Inflammatory macrophage (primary cell): ENCODE results near the gene PDE7B.
"Not testable (repeated sequence)": the region's sequence is repeated elsewhere in the genome, so short reads cannot be mapped to it uniquely, and the experiment has no call there.

Experiments
- DNase-seq, 2 donors: peaks; one replicate each; pipeline ENCODE4 v3.0.0-alpha.2; 2020 to 2022

The PDE7B gene

GRCh38 chr6:136201732-136202131, 350.2 kb downstream of the PDE7B start:
- no peak for DNase-seq

DNA sequence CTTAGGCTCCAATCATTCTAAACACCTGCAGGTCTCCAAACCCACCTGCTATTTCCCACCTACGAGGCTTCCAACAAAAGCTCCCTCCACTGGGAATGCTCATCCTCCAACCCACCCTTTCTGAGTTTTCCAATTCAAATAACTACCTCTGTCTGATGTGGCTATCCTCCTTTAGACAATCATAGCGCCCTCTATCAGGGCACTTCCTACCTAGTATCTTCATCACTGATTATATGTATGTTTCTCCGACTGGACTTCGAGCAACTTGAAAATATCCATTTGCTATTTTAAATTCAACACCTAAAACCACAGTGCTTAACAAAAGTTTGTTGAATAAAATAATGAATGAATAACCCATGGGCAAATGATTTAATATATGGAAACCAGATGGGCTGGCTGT, 357.3 kb downstream of the PDE7B start:
- no peak for DNase-seq

DNA sequence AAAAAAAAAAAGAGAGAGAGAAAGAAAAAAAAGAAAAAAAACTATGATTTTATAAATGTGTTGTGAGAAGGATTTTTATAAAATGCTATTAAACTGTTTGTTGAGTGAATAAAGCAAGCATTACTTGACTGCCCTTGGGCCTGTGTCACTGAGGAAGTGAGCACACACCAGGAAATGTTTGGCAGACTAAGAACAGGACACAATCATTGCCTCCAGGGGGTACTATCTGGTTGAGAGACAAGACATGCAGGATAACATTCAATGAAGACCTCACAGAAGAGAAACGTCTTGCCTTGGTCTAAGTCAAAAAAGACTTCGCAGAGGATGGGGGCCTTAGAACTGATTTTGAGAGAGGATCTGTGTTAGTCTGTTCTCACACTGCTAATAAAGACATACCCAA, 358.0 kb downstream of the PDE7B start:
- DNase-seq = no peak

DNA sequence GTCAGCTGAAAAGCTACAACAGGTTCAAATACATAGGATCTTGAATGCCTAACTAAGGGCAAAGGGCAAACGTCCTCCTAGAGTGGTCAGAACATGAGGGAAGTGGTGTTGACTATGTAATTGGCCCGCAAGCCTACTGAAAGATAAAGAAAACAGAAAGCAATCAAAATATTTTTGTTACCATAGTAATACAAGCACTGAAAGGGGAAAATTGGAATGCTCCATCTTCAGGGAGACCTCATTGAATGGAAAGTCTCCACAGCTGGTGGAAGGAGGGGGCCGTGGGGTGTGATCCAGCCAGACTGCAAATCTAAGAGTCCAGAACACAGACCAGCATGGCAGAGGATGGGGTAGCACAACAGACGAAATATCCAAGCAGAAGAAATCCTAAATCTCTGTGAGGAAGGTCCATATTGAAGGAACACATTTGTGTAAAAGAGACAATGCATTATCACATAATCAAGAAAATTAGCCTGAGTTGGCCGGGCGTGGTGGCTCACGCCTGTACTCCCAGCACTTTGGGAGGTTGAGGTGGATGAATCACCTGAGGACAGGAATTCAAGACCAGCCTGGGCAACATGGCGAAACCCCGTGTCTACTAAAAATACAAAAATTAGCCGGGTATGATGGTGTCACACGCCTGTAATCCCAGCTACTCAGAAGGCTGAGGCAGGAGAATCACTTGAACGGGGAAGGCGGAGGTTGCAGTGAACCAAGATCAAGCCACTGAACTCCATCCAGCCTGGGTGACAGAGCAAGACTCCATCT, 359.1 kb downstream of the PDE7B start:
- no peak for DNase-seq

- DNase-seq = no peak
Observed at GRCh38 chr6:136212608-136213007, 361.1 kb downstream of the PDE7B start.

- DNase-seq = no peak
Observed at GRCh38 chr6:136213012-136213539, 361.6 kb downstream of the PDE7B start.

DNA sequence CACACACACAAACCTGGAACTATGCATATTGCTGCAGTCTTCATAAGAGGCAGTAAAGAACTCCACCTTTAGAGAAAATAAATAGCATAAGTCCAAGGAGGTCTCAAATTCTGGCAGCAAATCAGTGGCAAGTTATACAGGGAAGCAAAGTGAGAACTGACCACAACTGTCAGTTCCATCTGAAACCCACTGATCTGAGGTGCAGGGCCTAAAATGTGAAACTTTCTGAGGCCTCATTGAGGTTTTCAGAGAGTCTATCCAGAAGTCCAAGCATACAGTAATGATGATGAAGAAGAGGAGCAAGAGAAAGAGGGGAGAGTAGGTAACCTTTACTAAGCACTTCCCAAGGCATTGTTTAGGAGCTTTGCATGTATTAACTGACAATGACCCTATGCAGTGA, 362.4 kb downstream of the PDE7B start:
- DNase-seq = no peak

GRCh38 chr6:136216503-136217401, 365.3 kb downstream of the PDE7B start:
- no peak for DNase-seq

DNA sequence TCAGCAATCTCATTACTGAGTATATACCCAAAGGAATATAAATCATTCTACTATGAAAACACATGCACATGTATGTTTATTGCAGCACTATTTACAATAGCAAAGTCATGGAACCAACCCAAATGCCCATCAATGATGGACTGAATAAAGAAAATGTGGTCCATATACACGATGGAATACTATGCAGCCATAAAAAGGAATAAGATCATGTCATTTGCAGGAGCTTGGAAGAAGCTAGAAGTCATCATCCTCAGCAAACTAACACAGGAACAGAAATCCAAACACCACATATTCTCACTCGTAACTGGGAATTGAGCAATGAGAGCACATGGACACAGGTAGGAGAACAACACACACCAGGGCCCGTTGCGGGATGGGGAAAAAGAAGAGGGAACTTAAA, 373.5 kb downstream of the PDE7B start:
- DNase-seq = not testable (repeated sequence)

DNA sequence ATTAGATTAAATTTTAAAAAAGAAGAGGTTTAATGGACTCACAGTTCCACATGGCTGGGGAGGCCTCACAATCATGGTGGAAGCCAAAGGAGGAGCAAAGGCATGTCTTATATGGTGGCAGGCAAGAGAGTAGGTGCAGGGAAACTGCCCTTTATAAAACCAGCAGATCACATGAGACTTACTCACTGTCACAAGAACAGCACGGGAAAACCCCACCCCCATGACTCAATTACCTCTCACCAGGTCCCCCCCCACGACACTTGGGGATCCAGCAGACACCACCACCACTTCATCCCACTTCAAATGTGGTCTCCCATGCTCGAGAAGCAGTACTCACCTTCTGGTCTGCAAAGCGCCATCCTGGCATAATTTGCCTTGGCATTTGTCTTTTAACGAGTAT, 374.0 kb downstream of the PDE7B start:
- peak in 1 of 2 donors; percentile 28 for DNase-seq

GRCh38 chr6:136226027-136226673, 374.6 kb downstream of the PDE7B start:
- peak; percentile 69 to 76 for DNase-seq

DNA sequence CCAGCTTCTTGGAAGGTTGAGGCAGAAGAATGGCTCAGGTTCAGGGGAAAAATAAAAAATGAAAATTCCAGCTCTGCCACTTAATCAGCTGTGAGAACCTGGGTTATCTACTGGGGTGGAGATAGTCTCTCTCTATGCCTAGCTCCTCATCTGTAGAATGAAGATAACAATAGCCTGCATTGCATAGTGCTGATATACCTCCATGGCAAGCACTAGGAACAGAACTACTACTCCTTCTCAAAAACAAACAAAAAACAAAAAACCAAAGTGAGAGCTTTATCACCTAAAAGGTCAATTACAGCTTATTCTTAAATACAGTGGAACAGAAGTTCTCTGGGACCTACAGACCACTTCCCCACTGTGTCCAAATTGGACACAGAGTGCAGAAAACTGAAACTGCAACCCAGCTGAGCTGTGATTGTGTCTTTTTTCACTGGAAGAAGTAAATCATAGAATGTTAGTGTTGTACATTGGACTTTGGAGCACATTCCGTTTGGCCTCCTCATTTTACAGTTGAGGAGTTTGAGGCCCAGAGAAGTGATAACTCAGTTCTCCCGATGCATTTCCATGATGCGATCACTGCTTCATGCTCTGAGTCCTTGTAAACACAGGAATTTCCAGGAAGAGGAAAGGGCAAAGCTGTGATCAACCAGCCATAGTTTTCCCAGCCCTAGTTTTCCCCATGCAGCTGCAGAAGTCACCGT, 375.3 kb downstream of the PDE7B start:
- DNase-seq = peak in 1 of 2 donors; percentile 9

GRCh38 chr6:136228814-136229213, 377.3 kb downstream of the PDE7B start:
- DNase-seq = peak; percentile 68 to 71

DNA sequence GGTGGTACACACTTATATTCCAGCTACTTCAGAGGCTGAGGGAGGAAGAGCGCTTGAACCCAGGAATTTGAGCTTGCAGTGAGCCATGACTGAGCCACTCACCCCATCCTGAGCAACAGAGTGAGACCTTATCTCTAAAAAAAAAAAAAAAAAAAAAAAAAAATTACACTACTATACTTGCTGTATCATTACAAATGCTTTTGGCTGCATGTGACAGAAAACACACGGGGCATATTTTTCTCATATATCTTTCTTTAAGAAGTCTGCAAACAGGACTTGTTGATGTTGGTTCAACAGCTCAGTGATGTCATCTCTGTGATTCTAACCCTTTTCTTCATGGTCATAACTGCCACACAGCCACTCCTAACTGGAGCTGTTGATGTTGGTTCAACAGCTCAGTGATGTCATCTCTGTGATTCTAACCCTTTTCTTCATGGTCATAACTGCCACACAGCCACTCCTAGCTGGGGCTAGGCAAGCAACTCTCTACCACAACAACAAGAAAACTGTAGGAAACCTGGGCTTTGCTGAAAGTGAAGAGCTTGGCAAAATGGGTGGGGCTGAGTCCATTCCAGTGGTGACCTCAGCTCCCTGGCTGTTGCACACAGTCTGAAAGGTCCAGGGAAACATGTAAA, 378.8 kb downstream of the PDE7B start:
- DNase-seq = no peak

GRCh38 chr6:136232701-136233100, 381.2 kb downstream of the PDE7B start:
- no peak for DNase-seq

DNA sequence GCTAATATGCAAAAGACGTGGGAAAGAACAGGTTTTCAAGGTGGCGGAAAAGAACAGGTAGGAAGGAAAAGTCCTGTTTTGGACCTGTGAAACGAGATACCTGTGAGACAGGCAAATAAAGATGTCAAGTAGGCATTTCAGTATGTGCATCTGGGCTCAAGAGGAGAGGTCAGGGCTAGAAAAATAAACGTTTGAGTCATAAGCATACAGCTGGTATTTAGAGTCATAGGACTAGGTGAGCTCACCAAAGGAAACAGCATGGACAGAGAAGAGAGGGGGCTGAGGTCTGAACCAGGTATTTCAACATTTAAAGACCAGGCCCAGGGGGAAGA, 383.7 kb downstream of the PDE7B start:
- DNase-seq = peak in 1 of 2 donors; percentile 13

DNA sequence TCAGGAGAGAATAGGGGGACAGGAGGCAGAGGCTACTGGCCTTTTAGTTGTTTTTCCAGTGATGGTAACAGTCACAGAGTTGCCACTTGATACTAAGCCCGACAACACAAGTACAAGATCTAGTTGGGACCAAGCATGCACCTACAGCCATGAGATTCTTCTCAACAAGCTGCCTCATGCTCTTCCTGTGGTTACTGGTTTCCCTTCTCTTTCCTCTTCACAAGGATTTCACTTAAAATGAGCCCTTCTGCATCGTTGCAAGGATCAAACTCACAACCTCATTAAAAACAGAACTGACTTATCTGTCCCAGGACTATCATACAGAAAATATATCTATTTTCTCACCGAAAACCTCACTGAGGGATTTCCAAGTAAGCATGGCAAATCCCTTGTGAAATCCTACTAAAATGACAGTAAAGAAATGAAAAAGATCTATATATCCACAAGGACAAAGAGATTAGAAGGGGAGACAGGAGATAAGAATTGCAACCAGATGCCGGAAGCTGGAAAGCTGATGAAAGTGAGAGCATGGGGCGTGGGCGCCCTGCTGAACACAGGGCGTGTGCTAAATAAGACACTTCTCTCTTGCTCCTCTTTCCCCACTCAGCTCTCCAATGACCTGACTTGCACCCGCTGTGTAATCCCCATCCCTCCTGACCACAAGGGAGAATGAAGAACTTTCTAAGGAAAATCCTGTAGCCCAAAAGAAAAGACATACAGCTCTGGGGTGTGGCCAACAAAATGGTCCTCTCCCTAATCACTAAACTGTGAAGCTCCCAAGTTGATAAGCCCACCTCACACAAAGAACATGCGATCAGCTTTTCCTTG, 385.2 kb downstream of the PDE7B start:
- peak; percentile 86 to 93 for DNase-seq

DNA sequence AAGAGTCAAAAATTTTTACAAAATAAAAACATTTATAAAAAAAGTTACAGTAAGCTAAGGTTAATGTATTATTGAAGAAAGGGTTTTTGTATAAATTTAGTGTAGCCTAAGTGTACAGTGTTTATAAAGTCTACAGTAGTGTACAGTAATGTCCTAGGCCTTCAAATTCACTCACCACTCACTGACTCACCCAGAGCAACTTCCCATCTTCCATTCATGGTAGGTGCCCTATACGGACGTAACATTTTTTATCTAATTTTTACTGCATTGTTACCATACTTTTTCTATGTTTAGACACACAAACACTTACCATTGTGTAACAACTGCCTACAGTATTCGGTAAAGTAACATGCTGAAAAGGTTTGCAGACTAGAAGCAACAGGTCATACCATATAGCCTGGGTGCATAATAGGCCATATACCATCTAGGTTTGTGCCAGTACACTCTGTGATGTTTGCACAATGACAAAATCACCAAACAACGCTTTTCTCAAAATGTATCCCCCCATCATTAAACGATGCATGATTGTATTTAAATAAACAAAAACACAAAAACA, 392.6 kb downstream of the PDE7B start:
- DNase-seq = no peak
